Cerebellar cortex (tissue), 1 donor: ENCODE results near the gene TMCC2.

ENCODE experiments used
- DNase-seq: peaks from one replicate; pipeline ENCODE4 v3.0.0-alpha.2; 2015; ENCODE audit warnings: low spot score

Gene TMCC2

GRCh38 chr1:205240569-205240968, 12.8 kb downstream of the TMCC2 start:
- no peak for DNase-seq

DNA sequence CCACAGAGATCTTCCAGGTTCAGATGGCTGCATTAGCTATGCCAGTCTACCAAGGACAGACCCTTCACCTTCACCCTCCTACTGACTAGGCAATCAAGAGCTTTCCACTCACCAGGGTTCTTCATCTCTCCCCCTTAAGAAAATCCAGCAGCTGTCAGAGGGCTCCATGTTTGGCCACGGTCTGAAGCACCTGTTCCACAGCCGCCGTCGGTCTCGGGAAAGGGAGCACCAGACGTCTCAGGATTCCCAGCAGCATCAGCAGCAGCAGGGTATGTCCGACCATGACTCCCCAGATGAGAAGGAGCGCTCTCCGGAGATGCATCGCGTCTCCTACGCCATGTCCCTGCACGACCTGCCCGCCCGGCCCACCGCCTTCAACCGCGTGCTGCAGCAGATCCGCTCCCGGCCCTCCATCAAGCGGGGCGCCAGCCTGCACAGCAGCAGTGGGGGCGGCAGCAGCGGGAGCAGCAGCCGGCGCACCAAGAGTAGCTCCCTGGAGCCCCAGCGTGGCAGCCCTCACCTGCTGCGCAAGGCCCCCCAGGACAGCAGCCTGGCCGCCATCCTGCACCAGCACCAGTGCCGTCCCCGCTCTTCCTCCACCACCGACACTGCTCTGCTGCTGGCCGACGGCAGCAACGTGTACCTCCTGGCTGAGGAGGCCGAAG, 13.8 kb downstream of the TMCC2 start:
- no peak for DNase-seq

GRCh38 chr1:205243350-205244191, 15.8 kb downstream of the TMCC2 start:
- no peak for DNase-seq

GRCh38 chr1:205244384-205244783, 16.6 kb downstream of the TMCC2 start:
- DNase-seq = no peak

DNA sequence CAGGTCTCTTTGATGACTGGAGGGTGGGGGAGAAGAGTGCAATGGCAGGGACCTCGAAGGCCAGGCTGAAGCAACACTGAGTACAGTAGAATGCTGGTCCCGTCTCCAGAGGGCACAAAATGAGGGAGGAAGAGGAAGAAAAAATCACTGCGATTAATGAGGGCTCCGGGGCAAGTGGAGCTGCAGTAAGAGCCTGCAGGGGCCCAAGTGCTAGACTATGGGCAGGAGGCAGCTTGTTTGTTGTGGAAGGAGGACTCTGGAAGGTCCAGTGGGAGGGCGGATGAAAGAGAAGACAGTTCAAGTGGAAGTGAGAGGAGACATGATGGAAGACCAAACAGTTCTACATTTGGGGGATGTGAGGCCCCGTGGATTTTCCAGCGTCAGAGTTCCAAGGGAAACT, 17.4 kb downstream of the TMCC2 start:
- DNase-seq = no peak

DNA sequence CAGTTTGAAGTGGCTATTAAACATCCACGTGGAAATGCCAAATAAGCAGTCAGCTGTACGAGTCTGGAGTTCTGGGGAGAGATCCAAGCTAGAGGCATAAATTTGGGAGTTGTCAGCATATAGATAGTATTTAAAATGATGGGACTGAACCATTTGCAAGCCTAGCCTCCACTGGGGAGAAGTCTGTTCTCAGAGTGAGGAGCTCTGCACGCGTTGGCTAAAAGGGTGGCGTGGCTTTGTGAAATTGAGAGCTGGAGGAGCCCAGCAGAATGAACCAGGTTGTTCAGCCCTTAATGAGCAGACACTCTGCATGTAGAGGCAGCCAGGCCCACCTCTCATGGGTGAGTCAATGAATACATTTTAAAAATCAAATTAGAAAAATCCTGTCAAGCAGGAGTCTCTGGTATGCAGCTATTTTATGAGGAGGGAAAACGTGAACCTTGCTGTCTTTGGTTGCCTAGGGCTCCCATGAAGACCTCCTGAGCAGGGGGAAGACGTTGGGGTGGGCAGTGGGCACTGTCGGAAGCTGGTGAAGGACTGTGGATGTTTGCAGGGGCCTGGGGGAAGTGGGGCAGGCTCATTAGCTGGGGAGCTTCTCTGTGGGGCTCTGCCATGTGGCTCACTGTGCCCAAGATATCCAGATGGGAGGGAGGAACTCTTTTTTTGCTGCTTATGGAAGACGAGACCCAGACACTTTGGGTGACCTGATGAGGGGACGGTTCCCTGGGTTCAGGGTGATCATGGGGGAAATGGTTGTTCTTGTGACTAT, 18.8 kb downstream of the TMCC2 start:
- DNase-seq = no peak

DNA sequence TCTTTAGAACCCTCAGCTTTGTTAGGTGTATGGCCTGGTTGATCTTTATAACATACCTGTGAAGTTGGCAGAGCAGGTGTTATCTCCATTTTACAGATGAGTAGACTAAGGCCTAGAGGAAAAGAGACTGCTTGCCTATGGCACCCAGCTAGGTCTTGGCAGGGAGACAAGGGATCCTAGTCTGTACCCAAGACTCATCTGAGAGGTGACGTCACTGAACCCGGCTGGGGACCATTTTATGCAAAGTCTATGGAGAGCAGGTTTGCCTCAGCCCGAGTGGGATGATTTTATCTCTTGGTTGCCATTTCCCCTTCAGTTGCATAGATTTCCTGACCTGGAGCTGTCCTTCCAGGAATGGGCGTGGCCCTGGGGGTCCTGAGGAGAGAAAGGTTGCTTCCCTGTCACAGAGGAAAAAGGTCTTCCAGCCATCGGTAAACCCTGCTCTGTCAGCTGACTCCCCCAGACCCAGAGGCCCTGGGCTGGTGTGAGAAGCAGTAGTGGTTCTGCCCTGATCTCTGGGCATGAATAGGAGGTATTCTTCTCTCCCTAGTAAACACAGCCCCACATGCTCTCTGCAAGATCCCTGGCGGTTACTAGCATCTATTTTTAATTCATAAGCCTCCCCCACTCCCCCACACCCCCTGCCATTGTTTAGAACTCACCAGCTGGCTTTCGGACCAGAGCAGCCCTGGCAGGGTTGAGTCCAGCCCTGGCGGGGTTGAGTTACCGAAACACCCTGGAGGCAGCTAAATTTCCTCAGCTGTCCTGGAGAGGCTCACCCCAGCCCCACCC, 19.6 kb downstream of the TMCC2 start:
- DNase-seq = peak; percentile 70

GRCh38 chr1:205248793-205249601, 21.3 kb downstream of the TMCC2 start:
- peak; percentile 55 for DNase-seq

DNA sequence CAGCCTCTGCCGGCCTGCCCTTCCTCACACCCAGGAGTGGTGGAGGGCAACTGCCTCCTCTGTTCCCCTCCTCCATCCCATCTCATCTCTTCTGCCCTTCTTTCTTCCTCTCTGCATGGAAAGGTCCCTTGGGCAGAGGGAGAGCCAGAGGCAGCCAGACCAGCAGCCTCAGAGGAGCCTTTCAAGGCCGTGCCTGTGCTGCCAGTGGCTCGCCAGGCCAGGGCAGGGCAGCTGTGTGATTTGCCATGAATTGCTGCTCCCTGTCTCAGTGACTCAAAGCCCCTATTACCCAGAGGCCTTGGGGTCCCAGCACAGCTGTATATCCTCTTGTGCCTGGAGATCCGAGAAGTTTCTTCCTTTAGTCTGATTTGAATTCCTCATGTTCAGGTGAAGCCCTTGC, 21.9 kb downstream of the TMCC2 start:
- no peak for DNase-seq

DNA sequence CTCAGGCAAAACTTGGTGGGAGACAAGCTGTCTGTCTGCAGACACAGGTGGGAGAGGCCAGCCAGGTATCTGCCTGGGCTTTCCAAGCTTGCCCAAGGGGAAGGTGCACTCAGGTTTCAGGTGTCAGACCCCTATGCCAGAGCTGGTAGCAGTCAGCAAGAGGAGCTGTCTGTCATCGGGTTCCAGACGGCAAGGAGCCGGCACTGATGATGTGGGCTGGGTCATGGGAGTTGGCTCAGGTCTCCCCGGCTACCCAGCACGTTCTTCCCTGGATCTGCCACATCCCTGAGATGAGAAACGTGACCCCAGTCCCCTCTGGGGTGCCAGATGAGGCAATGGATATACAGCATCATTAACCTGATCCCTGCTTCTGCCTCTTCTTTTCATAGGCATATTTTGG, 23.0 kb downstream of the TMCC2 start:
- DNase-seq = no peak

DNA sequence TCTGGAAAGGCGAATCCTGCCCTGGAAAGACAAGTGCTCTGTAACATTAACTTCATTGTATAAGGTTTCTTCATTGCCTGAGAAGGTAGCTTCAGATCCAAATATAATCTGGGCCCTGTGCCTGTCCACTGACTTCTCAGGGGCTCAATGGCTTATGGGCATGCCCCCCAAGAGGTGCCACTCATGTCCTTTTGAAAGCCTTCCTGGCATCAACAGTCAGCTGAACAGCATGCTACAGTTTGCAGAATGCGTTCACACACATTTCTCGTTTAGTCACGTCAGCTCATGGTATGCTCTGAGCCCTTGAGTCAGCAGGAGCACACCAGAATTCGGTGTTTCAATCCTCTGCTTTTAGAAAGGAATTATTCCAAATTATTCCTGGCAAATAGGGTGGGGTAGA, 23.8 kb downstream of the TMCC2 start:
- no peak for DNase-seq

DNA sequence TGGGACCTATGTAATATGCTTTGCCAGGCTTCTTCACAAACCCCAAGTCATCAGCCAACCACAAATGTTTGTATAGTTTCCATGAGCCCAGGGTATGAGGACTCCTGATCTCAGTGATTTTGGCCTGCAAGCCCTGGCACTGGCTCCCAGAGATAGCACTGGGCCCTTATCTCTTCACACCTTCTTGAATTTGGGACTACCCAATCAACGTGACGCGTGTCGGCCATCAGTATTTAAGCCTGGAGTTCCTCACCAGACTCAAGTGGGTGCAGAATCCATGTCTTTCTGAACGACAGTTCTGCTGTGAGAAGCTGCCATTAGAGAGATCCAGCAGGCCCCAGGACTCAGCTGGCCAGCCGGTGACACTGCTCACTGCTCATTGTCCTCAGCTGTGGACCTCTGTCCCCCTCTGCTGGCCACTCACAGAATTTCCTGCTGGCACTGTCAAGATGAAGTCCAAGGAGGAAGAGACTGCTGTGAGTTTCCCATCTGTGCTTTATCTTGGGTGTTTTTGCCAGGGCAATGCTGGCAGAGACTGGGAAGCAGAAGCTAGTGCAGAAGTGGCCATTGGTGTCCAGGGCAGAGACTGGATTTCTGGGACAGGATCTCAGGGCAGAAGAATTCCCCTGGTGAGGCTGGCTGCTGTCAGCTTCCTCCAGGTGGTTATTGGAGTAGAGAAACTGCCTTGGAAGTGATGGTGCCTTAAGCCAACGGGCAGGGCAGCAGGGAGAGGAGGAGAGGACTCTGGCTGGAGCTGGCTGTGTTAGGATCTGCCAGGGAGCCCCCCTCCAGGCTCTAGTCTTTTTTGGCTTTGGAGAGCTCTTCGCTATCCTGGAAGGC, 28.4 kb downstream of the TMCC2 start:
- DNase-seq = peak; percentile 98

DNA sequence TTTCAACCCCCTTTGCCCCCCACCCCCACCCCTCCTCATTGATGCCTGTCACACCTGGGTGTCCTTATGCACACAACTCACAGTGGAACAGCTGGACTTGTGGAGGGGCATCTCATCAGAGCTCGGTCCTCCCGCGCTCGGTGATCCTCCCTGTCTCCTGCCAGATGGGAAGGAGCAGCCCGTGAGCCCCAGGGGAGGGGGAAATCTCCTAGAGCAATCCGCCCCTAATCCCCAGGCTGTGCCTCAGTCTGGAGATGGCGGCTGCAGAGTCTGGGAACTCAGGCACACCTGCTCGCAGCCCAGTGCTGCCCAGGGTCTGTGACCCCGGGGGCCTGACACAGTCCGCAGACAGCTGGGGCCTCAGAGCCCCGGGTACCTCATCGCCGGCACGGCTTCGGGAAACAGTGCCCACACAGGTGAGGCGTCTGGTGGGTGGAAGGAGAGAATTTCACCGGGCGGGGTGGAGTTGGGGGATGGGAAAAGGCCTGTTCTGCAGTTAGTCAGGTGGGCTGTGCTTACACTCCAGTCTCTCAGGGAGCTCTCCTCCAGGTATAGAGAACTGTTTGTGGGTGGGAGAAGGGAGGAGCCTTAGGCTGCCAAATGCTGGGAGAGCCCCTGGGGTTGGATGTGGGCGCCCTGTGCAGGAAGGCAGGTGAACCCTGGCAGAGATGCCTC, 29.3 kb downstream of the TMCC2 start:
- no peak for DNase-seq

GRCh38 chr1:205257735-205258134, 30.0 kb downstream of the TMCC2 start:
- DNase-seq = no peak

GRCh38 chr1:205258261-205258691, 30.5 kb downstream of the TMCC2 start:
- DNase-seq = no peak

GRCh38 chr1:205258719-205259118, 31.0 kb downstream of the TMCC2 start:
- DNase-seq = no peak

DNA sequence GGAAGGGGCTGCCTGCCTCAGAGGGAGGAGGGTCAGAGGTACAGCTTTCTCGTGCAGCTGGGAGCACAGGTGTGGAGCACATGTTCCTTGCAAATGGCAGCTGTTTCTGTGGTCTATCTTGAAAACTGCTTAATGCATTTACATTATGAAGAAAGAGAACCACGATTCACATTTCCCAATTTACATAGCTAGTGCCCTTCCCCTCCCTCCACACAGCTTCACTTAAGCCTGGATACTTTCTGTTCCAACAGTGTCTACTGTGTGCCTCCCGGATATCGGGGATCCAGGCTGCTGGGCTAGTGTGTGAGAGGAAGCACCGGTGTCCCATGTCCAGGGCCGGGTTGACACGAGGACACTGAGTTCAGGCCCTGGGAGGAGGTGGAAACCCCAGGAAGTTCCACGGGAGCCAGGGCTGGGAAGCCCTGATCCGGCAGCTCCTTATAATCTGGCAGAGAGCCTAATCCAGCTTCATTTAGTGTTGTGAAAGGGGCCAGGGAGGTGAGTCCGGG, 31.6 kb downstream of the TMCC2 start:
- DNase-seq = no peak

DNA sequence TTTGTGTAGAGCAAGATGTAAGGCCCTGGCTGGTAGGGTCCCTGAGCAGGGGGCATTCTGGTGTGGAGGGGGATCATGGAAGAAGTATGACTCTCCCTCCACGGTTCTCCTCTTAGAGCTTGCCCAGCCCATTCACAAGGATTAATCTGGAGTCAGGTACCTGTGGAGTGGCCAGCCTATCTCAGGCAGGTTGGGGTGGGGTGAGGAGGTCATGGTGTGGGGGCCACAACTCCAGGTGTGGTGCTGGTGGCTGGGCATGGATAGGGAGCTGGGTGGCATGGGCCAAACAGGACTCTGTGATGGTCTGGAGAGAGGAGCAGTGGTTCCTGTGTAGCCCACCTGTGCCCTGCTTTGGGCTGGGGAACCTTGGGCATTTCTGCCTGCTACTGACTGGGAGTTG, 32.3 kb downstream of the TMCC2 start:
- no peak for DNase-seq

DNA sequence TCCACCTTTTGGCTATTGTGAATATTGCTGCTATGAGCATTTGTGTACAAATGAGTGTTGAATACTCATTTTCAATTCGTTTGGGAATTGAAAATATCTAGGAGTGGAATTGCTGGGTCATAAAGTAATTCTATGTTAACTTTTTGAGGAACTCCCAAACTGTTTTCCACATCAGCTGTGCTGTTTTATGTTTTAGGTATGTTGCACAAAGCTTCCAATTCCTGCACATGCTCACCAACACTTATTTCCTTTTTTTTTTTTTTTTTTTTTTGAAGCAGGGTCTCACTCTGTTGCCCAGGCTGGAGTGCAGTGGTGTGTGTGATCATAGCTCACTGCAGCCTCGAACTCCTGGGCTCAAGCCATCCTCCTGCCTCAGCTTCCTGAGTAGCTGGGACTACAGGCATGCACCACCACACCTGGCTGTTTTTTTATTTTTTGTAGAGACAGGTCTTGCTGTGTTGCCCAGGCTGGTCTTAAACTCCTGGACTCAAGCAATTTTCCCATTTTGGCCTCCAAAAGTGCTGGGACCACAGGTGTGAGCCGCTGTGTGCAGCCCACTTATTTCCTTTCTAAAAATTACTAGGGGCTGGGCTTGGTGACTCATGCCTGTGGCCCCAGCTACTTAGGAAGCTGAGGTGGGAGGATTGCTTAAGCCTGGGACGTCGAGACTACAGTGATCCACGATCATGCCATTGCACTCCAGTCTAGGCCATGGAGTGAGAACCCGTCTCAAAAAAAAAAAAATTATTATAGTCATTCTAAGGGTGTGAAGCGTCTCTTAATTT, 33.4 kb downstream of the TMCC2 start:
- no peak for DNase-seq
